Central memory CD8-positive, alpha-beta T cell (primary cell): ENCODE measurements around the gene NEUROG1.

Source experiments
- ATAC-seq: fragments of 150-1000 bp; cut with Tn5 transposase; replicated peaks from 2 replicates; pipeline ENCODE4 v1.10.0; 2022; ENCODE audit warnings: mild to moderate bottlenecking, moderate FRiP score, moderate number of reproducible peaks; ENCODE audit not compliant: poor library complexity, severe bottlenecking; ENCODE audit errors: extremely low read depth
- DNase-seq, 2 donors: peaks; one replicate each; pipeline ENCODE4 v3.0.0; 2021; ENCODE audit warnings: low spot score in 2 of 2
- H3K27ac Mint-ChIP-seq: one replicate; pipeline ENCODE4 v1.8.0; 2022; ENCODE audit warnings: low read depth, mild to moderate bottlenecking, moderate library complexity, mixed read lengths
- H3K27me3 Mint-ChIP-seq: one replicate; pipeline ENCODE4 v1.8.0; 2022; ENCODE audit warnings: mixed read lengths
- H3K36me3 Mint-ChIP-seq: one replicate; pipeline ENCODE4 v1.8.0; 2022; ENCODE audit warnings: mild to moderate bottlenecking, moderate library complexity, mixed read lengths; ENCODE audit not compliant: insufficient read depth
- H3K4me1 Mint-ChIP-seq: one replicate; pipeline ENCODE4 v1.8.0; 2022; ENCODE audit warnings: mixed read lengths
- H3K4me3 Mint-ChIP-seq: one replicate; pipeline ENCODE4 v1.8.0; 2022; ENCODE audit warnings: mild to moderate bottlenecking, moderate library complexity, mixed read lengths
- H3K9me3 Mint-ChIP-seq: one replicate; pipeline ENCODE4 v1.8.0; 2022; ENCODE audit warnings: mixed read lengths

The NEUROG1 gene

DNA sequence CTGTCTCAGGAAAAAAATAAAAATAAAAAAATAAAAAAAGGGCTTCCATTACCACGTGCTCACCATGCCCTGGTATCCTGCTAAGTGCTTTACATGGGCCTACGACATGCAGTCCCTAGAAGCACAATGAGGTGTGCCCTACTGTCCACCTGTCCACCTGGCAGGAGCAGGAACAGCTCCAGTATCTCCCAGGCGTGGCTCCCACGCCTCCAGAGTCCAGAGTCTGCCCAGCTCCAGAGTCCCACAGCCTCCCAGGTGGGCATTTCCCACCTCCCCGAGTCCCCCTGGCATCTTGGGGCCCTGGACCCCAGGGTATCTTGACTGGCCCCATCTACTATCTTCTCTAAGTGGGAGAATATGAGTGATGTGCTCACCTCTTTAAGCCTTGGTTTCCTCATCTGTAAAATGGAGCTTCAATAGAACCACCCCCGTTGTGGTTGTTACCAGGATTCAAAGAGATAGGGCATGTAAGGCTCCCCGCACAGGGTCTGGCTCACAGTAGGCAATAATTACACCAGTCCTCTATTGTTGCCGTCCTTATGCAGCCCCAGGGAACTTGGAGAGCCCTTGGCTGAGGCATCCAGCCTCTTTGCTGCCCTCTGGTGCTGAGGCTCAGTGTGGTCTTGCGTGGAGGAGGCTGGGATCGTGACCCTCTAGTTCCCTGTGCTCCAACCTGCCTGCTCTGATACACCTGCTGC is 34.1 kb upstream of the NEUROG1 start:
- no peak overlapping the region for H3K4me3 Mint-ChIP-seq
- DNase-seq, result no peak
- H3K27me3 Mint-ChIP-seq, result peaks cover 14% of the 10 kb centered on the region
- no peaks in the 10 kb centered on the region for H3K9me3 Mint-ChIP-seq
- peaks cover 15% of the 10 kb centered on the region for H3K4me1 Mint-ChIP-seq
- H3K27ac Mint-ChIP-seq, result no peak overlapping the region
- no peaks in the 10 kb centered on the region for H3K36me3 Mint-ChIP-seq
- no peak for ATAC-seq

DNA sequence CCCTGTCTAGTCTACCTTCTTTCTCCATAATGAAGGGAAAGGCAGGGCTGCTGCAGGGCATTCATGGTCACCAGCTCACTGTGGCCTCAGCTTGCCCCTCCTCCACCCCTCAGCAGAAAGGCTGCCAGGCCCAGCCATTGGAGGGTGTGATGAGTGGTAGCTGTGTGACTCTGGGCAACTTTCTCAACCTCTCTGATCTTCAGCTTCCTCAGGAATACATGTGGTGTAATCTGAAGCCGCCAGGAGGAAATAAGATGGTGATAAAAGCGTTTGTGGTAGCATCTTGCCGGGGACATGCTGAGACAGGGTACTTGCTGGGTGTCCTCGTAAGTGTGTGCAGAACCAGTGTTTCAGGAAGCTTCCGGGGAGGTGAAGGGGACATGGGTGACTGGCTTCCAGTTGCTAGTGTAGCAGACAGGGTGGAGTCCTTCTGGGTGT is 33.2 kb upstream of the NEUROG1 start:
- H3K27me3 Mint-ChIP-seq, result peaks cover 14% of the 10 kb centered on the region
- ATAC-seq (no peak), DNase-seq (no peak)
- H3K4me1 Mint-ChIP-seq, result peaks cover 15% of the 10 kb centered on the region
- H3K9me3 Mint-ChIP-seq, result no peaks in the 10 kb centered on the region
- H3K36me3 Mint-ChIP-seq, result no peaks in the 10 kb centered on the region
- no peak overlapping the region for H3K4me3 Mint-ChIP-seq
- peak overlapping the region; percentile 7 for H3K27ac Mint-ChIP-seq

DNA sequence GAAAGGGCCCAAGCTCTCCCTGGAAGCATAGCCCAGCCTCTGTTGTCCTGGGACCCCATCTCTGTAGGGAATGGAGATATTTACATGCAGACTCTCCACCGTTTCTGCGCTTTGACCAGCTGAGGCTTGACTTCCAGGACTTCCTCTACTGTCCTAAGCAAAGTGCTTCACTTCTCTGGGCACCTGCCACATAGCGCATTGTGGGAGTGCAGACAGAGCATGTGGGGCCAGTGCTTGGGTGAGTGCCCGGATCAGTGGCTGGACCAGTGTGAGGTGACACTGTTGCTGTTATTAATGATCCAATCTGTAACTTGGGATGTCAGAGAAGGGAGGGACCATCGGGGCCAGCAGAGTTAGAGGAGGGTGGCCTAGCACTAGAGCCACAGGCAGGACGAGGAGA is 32.5 kb upstream of the NEUROG1 start:
- no peak for DNase-seq
- ATAC-seq, result no peak
- H3K4me3 Mint-ChIP-seq, result no peak overlapping the region
- peaks cover 15% of the 10 kb centered on the region for H3K4me1 Mint-ChIP-seq
- H3K36me3 Mint-ChIP-seq, result no peaks in the 10 kb centered on the region
- peaks cover 14% of the 10 kb centered on the region for H3K27me3 Mint-ChIP-seq
- H3K27ac Mint-ChIP-seq, result no peak overlapping the region
- H3K9me3 Mint-ChIP-seq, result no peaks in the 10 kb centered on the region

DNA sequence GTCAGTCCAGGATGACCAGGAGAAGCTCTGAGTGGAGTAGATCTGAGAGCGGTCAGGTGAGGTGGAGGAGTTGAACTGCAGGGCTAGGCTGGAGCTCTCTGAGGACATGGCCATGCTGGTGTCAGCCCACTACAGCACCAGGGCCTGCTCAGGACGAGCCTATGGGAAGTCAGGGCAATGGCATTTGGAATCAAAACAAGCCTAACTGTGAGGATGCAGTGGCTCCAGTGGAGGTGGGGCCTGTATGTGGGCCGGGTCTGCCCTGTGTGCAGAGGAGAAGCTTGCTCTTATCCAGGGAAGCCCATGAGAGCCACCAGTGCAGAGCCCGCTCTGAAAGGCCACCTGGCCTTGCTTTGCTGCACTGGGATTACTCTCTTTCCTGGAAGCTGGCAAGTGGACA is 31.9 kb upstream of the NEUROG1 start:
- H3K4me1 Mint-ChIP-seq, result peaks cover 15% of the 10 kb centered on the region
- no peaks in the 10 kb centered on the region for H3K9me3 Mint-ChIP-seq
- DNase-seq (no peak), ATAC-seq (no peak)
- no peak overlapping the region for H3K27ac Mint-ChIP-seq
- H3K27me3 Mint-ChIP-seq, result peaks cover 8% of the 10 kb centered on the region
- H3K36me3 Mint-ChIP-seq, result no peaks in the 10 kb centered on the region
- no peak overlapping the region for H3K4me3 Mint-ChIP-seq

DNA sequence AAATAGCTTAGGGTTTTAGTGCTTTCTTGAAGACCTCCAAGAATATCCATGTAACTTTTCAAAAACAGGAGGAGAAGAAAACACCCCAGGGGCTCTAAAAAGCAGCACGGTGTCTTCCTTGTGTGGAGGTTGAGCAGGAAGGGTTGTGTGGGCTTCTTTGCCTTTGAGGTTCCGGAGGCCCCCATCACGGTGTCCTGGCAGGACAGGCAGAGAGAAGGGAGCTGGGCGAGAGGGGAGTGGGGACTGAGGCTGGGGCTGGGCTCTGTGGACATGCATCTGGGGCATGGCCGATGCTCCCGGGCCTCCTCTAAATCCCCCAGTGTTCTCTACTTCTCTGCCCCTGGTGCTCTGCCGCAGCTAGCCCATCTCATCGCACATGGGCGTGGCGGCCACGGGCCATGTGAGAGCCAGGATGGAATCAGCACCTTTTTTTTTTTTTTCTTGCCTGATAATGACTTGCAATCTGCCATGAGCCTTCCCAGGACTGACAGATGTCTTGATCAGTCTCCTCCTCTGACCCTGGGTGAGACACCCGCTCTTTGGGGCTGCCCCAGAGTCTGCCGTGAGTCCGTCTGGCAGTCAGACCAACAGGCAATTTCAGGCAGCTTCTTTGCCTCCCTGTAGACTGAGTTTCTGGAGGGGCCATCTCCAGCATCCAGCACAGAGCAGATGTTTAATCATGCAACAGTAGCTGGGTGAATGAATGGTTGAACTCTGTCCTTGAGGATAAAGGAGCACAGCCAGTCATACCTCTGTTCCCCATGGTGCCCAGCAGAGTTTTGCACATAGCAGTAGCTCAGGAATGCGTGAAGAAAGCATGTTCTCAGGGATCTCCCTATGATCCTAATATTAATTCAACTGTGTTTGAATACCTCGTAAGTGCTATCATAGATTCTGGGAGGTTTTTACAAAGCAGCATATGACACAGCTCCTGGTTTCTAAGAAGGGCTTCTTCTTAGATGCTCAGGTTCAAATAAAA is 30.9 kb upstream of the NEUROG1 start:
- Mint-ChIP-seq H3K4me3 (no peak overlapping the region), H3K27me3 (no peaks in the 10 kb centered on the region), H3K27ac (no peak overlapping the region), H3K9me3 (no peaks in the 10 kb centered on the region), H3K4me1 (peaks cover 15% of the 10 kb centered on the region), H3K36me3 (no peaks in the 10 kb centered on the region)
- ATAC-seq (no peak), DNase-seq (no peak)

DNA sequence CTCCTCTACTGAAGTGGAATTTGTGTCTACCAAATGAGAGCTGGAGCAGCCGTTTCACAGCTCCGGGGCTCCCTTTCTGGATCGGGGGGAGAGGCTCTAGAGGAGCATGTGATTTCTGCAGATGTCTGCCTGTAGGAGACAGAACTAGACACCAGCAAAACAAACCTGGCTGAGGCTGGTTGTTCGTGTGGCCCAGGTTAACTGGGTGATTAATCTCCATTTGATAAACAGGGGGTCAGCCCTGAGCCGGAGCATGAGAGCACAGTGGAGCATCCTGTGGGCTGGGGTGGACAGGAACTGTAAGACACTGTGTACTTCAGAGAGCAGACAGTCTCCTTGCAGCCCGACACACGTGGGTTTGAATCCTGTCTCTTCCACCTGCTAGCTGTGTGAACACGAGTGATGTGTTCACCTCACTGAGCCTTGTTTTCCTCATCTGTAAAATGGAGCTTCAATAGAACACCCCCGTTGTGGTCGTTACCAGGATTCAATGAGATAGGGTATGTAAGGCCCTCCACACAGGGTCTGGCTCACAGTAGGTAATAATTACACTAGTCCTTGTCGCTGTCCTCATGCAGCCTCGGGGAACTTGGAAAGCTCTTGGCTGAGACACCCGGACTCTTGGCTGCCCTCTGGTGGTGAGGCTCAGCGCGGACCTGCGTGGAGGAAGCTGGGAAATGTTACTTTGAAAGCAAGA is 30.1 kb upstream of the NEUROG1 start:
- Mint-ChIP-seq H3K9me3 (no peaks in the 10 kb centered on the region), H3K4me1 (peaks cover 17% of the 10 kb centered on the region), H3K36me3 (no peaks in the 10 kb centered on the region), H3K27me3 (no peaks in the 10 kb centered on the region), H3K27ac (no peak overlapping the region), H3K4me3 (no peak overlapping the region)
- peak; percentile 49 for ATAC-seq
- peak; percentile 38 to 51 for DNase-seq

DNA sequence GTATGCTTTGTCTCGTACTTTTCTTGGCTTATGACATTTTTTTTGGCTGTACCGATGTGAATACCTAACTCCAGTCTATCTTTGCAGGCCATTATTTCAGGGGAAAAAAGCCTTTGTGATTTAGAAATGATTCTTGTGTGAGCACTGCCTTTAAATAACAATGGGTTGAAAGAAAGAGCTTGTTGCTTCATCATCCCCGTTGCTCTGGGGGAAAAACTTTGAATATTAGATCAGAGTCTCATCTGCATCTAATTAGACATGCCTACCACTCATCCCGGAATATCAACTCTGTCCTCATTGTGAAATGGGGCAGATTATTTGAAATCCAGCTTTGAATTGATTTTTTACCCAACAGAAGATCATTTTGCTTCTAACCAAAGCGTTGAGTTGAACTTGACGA is 29.5 kb upstream of the NEUROG1 start:
- H3K36me3 Mint-ChIP-seq, result no peaks in the 10 kb centered on the region
- H3K27me3 Mint-ChIP-seq, result peaks cover 5% of the 10 kb centered on the region
- DNase-seq, result no peak
- no peak overlapping the region for H3K27ac Mint-ChIP-seq
- no peak overlapping the region for H3K4me3 Mint-ChIP-seq
- no peak for ATAC-seq
- no peaks in the 10 kb centered on the region for H3K9me3 Mint-ChIP-seq
- peaks cover 23% of the 10 kb centered on the region for H3K4me1 Mint-ChIP-seq

DNA sequence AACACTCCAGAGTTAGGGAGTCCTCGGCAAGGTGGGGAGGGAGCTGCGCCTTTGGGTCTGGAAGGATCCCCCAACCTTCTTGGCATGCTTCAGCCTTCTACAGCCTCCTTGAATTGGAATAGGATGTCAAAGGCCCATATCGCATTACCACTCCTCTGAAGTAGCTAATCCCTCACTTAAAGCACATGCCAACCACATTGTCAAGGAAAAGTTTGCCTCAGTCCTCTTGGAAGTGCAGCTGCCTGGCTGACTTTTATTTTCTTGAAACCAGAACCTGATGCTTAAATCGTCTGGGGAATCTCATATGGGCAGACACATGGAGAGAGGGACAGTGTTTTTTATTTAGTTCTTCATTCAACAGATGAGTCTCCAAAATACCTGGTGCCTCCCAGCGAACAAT is 28.6 kb upstream of the NEUROG1 start:
- no peak overlapping the region for H3K4me3 Mint-ChIP-seq
- ATAC-seq (no peak), DNase-seq (no peak)

DNA sequence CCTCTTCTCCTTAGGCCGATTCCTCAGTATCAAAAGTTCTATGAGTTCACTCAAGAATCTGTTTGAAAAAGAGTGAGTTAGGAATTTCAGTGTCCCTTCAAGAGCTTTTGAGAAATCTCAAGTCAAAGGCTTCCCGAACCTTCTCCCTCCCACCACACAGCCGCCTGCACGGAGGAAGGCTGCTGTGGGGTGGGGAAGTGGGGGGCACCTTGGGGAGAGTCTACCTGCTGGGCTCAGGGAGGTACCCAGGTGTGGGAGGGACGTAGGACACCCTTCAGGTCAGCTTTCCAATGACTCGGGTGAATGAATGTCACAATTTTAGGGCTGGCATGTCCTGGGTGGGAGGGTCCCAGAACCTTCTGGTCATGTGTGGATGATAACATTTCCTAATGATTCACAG is 25.5 kb upstream of the NEUROG1 start:
- Mint-ChIP-seq H3K4me3 (no peak overlapping the region), H3K36me3 (peaks cover 1% of the 10 kb centered on the region), H3K9me3 (no peaks in the 10 kb centered on the region), H3K27me3 (peaks cover 45% of the 10 kb centered on the region), H3K27ac (no peak overlapping the region), H3K4me1 (peaks cover 12% of the 10 kb centered on the region)
- no peak for ATAC-seq
- no peak for DNase-seq

More for the DNA sequence above, 28.6 kb upstream of the NEUROG1 start:
- Mint-ChIP-seq H3K9me3 (no peaks in the 10 kb centered on the region), H3K27me3 (peaks cover 15% of the 10 kb centered on the region), H3K27ac (no peak overlapping the region), H3K4me1 (peaks cover 22% of the 10 kb centered on the region), H3K36me3 (no peaks in the 10 kb centered on the region)

DNA sequence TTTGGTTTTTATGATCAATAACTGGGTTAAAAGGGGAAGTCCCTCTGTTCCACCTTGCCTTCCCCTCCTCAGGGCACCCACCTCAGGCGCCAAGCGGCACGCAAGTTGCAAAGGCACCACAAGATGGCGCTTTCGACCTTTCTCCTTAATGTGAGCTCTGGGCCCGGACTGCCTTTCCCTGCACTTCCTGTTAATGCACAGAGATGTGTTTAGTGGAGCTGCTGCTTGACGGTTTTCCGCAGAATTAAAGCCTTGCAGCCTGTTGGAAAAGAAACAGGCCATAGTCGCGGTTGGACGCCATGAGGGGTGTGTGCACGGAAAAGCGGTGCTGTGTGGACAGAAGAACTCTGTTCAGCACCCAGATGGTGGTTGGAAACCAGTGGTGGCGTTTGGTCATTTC is 25.1 kb upstream of the NEUROG1 start:
- peak; percentile 66 for ATAC-seq
- DNase-seq, result peak in 1 of 2 donors; percentile 23
- Mint-ChIP-seq H3K36me3 (peaks cover 1% of the 10 kb centered on the region), H3K9me3 (no peaks in the 10 kb centered on the region), H3K4me1 (peaks cover 8% of the 10 kb centered on the region), H3K27ac (no peak overlapping the region), H3K27me3 (peaks cover 49% of the 10 kb centered on the region), H3K4me3 (no peak overlapping the region)

DNA sequence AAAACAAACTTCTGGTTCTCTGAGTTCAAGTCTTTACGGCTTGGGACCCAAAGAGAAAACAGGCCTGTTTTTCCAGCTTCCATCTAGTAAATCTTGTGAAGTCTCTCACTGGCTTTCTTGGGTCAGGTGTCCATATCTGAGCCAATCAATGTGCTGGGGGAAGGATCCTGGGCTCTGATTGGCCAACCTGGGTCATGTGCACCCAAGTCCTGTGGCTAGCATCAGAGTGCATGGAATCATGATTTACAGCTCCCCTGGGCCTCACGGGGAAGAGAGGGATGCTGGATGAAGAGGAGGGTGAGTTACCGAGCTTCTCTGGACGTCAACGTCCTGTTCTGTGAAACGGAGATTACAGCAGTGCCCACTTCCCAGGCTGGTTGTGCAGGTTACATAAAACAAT is 23.6 kb upstream of the NEUROG1 start:
- Mint-ChIP-seq H3K4me3 (no peak overlapping the region), H3K4me1 (peaks cover 8% of the 10 kb centered on the region), H3K36me3 (peaks cover 1% of the 10 kb centered on the region), H3K9me3 (no peaks in the 10 kb centered on the region), H3K27ac (no peak overlapping the region), H3K27me3 (peaks cover 59% of the 10 kb centered on the region)
- no peak for DNase-seq
- no peak for ATAC-seq

DNA sequence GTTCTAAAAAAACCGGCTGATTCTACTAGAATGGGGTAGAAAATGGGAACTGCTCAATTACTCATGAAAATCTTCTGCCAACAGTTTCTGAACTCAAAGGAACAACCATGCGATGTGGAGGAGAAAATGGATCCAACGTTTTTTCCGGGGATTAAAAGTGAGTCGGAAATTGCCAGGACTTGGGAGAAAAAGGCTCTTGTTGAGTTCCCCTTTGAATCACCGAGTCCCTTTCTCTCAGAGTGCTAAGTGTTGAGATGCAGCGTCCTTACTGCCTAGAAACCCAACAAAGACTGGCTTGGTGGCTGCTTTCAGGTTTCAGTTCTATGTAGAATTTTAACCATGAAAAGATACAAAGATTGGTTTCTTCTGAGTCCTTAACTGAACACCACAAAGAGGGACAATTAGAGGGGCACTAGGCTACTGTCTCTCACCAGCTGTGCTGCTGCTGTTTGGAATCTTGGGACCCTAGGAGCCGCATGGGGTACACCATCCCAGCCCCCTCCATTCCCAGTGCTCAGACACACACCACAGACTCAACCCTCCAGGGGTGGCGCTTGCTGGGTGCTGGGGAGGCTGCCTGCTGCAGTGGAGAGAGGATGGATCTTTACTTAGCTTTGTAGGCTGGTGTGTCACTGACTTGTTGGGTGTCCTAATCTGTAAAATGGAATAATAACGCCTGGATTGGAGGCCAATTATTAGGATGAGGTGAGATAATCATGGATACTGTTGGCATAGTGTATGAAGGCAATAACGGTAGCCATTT is 21.5 kb upstream of the NEUROG1 start:
- ATAC-seq, result no peak
- Mint-ChIP-seq H3K27ac (no peak overlapping the region), H3K4me1 (peaks cover 8% of the 10 kb centered on the region), H3K36me3 (peaks cover 1% of the 10 kb centered on the region), H3K9me3 (no peaks in the 10 kb centered on the region), H3K27me3 (peaks cover 68% of the 10 kb centered on the region), H3K4me3 (no peak overlapping the region)
- DNase-seq, result no peak
